GM12878 (cell line): ENCODE data around the gene TRAF3.

Experiments
- CREB1 ChIP-seq: IDR thresholded peaks from 2 replicates; pipeline ENCODE4 v1.6.1; 2012; ENCODE audit warnings: low read depth, mild to moderate bottlenecking, inconsistent platforms
- EZH2 ChIP-seq: IDR thresholded peaks from 2 replicates; pipeline ENCODE4 v1.6.1; 2012; ENCODE audit warnings: low read depth, mild to moderate bottlenecking, control low read depth, inconsistent platforms, low read length, borderline replicate concordance; ENCODE audit not compliant: control insufficient read depth
- RAD21 ChIP-seq: IDR thresholded peaks from 2 replicates; pipeline ENCODE4 v1.6.1; 2011; ENCODE audit warnings: mild to moderate bottlenecking, low read depth, low read length, moderate library complexity; ENCODE audit not compliant: insufficient read depth
- RAD51 ChIP-seq: fragments of 450-650 bp; IDR thresholded peaks from 2 replicates; pipeline ENCODE4 v1.6.1; 2016; ENCODE audit warnings: moderate library complexity, mild to moderate bottlenecking, inconsistent platforms
- RELA ChIP-seq: fragments of 450-650 bp; IDR thresholded peaks from 2 replicates; pipeline ENCODE4 v1.8.0; 2014; ENCODE audit warnings: borderline replicate concordance; ENCODE audit not compliant: partially characterized antibody
- RFX5 ChIP-seq: IDR thresholded peaks from 2 replicates; pipeline ENCODE4 v1.6.1; 2011; ENCODE audit warnings: low read depth, low read length, improper control_type of control experiment
- YY1 ChIP-seq: IDR thresholded peaks from 2 replicates; pipeline ENCODE4 v1.6.1; 2011; ENCODE audit warnings: low read depth, mild to moderate bottlenecking, low read length
- TF ChIP-seq, protein P1 (sequence below): fragments of 150-350 bp; IDR thresholded peaks from 2 replicates; pipeline ENCODE4 v1.6.1; 2016; ENCODE audit warnings: low read depth, low read length
- TF ChIP-seq, protein P2 (sequence below), 3 experiments: IDR thresholded peaks in 2 of 3; conservative IDR thresholded peaks in 1 of 3; 2 replicates each; pipeline ENCODE4 v1.5.1; 2011; ENCODE audit warnings: low read depth in 3 of 3, low read length in 3 of 3, mild to moderate bottlenecking in 3 of 3, control low read depth in 2 of 3, moderate library complexity in 2 of 3, inconsistent platforms in 1 of 3, mixed read lengths in 1 of 3; ENCODE audit not compliant: control insufficient read depth in 2 of 3, insufficient read depth in 1 of 3; ENCODE audit errors: extremely low read depth in 1 of 3

DNA sequence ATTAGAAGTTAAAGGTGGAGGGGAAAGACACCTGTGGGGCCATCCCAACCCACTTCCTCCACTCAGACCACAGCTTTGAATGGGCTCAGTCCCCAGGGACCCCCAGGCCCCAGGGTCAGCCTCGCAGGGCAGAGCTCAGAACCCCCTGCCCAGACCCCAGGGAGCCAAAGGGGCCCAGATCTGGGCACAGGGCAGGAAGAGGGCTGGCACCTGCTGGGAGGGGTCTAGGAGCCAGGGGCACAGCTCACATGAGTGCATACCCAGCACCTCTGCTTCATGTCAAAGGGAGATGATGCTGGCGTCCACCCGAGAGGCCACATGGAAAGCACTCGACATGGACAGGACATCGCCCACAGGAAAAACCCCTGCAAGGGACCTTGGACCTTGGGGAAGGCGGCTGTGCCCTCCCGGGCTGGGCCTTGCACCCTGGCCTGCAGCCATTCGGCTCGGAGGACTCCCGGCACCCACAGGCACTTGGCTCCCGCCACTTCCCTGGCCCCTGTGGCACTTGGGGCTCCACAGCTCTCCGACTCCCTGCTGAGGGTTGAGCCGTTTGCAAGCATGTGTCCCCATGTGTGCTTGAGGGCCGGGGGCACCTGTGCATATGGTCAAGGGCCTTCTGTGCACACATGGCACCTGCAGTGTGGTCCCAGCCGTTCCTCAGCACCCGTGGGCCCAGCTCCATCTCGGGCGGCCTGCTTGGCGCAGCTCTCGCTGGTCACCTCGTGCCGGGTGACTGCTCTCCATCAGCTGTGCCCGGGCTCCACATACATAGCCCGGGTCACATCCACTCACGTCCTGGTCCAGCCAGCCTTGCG is 137.4 kb downstream of the TRAF3 start:
- TF ChIP-seq, protein P1, sequence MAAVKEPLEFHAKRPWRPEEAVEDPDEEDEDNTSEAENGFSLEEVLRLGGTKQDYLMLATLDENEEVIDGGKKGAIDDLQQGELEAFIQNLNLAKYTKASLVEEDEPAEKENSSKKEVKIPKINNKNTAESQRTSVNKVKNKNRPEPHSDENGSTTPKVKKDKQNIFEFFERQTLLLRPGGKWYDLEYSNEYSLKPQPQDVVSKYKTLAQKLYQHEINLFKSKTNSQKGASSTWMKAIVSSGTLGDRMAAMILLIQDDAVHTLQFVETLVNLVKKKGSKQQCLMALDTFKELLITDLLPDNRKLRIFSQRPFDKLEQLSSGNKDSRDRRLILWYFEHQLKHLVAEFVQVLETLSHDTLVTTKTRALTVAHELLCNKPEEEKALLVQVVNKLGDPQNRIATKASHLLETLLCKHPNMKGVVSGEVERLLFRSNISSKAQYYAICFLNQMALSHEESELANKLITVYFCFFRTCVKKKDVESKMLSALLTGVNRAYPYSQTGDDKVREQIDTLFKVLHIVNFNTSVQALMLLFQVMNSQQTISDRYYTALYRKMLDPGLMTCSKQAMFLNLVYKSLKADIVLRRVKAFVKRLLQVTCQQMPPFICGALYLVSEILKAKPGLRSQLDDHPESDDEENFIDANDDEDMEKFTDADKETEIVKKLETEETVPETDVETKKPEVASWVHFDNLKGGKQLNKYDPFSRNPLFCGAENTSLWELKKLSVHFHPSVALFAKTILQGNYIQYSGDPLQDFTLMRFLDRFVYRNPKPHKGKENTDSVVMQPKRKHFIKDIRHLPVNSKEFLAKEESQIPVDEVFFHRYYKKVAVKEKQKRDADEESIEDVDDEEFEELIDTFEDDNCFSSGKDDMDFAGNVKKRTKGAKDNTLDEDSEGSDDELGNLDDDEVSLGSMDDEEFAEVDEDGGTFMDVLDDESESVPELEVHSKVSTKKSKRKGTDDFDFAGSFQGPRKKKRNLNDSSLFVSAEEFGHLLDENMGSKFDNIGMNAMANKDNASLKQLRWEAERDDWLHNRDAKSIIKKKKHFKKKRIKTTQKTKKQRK, result no peak
- TF ChIP-seq RELA (no peak), EZH2 (no peak), RAD21 (no peak), RFX5 (no peak), YY1 (no peak), RAD51 (no peak), CREB1 (no peak)
- TF ChIP-seq, protein P2, sequence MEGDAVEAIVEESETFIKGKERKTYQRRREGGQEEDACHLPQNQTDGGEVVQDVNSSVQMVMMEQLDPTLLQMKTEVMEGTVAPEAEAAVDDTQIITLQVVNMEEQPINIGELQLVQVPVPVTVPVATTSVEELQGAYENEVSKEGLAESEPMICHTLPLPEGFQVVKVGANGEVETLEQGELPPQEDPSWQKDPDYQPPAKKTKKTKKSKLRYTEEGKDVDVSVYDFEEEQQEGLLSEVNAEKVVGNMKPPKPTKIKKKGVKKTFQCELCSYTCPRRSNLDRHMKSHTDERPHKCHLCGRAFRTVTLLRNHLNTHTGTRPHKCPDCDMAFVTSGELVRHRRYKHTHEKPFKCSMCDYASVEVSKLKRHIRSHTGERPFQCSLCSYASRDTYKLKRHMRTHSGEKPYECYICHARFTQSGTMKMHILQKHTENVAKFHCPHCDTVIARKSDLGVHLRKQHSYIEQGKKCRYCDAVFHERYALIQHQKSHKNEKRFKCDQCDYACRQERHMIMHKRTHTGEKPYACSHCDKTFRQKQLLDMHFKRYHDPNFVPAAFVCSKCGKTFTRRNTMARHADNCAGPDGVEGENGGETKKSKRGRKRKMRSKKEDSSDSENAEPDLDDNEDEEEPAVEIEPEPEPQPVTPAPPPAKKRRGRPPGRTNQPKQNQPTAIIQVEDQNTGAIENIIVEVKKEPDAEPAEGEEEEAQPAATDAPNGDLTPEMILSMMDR (IDR thresholded peaks at IDR 0.05 in 2 of 3, conservative IDR thresholded peaks at IDR 0.05 in 1 of 3; ENCODE audit: control insufficient read depth in 2 of 3, extremely low read depth in 1 of 3, insufficient read depth in 1 of 3, low read depth in 3 of 3, low read length in 3 of 3), result no peak
